Glutamatergic neuron (in vitro differentiated cells): Measurements from ENCODE around the gene PLCL2. TPM values are rescaled to one million over a fixed set of nuclear protein-coding genes. Genes with fewer than 3 reads are reported as not detected.
A peak's percentile ranks its signal among the peaks of the same experiment; 100 is the strongest.

ENCODE experiments used
- DNase-seq: peaks from one replicate; pipeline ENCODE4 v3.0.0; 2022
- H3K27ac Mint-ChIP-seq: one replicate; pipeline ENCODE4 v1.8.0; 2020; ENCODE audit warnings: mild to moderate bottlenecking, mixed read lengths, inconsistent platforms; ENCODE audit not compliant: unreplicated experiment
- H3K27me3 Mint-ChIP-seq: one replicate; pipeline ENCODE4 v1.8.0; 2020; ENCODE audit warnings: mild to moderate bottlenecking, moderate library complexity, mixed read lengths, inconsistent platforms; ENCODE audit not compliant: unreplicated experiment
- H3K36me3 Mint-ChIP-seq: one replicate; pipeline ENCODE4 v1.8.0; 2020; ENCODE audit warnings: mild to moderate bottlenecking, mixed read lengths, inconsistent platforms; ENCODE audit not compliant: unreplicated experiment
- H3K4me1 Mint-ChIP-seq: one replicate; pipeline ENCODE4 v1.8.0; 2020; ENCODE audit warnings: mild to moderate bottlenecking, low read depth, mixed read lengths, inconsistent platforms; ENCODE audit not compliant: unreplicated experiment
- H3K4me3 Mint-ChIP-seq: one replicate; pipeline ENCODE4 v1.8.0; 2020; ENCODE audit warnings: mild to moderate bottlenecking, mixed read lengths, inconsistent platforms; ENCODE audit not compliant: unreplicated experiment
- H3K9me3 Mint-ChIP-seq: one replicate; pipeline ENCODE4 v1.8.0; 2020; ENCODE audit warnings: mild to moderate bottlenecking, moderate library complexity, mixed read lengths, inconsistent platforms; ENCODE audit not compliant: unreplicated experiment
- CTCF ChIP-seq: fragments of 200-600 bp; sonication (generic); IDR thresholded peaks from one replicate; pipeline ENCODE4 v1.5.0; 2021; ENCODE audit not compliant: partially characterized antibody, unreplicated experiment
- total RNA-seq: library from RNA; stranded (reverse); fragmentation: NEBNext Ultra II Directional; extraction: Animal tissue kit (Norgen Biotek cat#: 25700); gene quantifications from one replicate; pipeline ENCODE4 v1.2.1, GENCODE V29; 2021; ENCODE audit not compliant: unreplicated experiment

The PLCL2 gene
- total RNA-seq, 1 donor from 2014 or later: 71.1 TPM

GRCh38 chr3:16842272-16843270 lies 42.2 kb upstream of the PLCL2 start:
- Mint-ChIP-seq H3K9me3 (peaks cover 12% of the 10 kb centered on the region), H3K27ac (peak overlapping the region; percentile 97), H3K4me1 (peaks cover 53% of the 10 kb centered on the region), H3K4me3 (peak overlapping the region; percentile 41), H3K27me3 (peaks cover 6% of the 10 kb centered on the region), H3K36me3 (no peaks in the 10 kb centered on the region)
- no peak for TF ChIP-seq CTCF
- DNase-seq: peak; percentile 21

GRCh38 chr3:16844222-16844621 lies 40.5 kb upstream of the PLCL2 start:
- peaks cover 43% of the 10 kb centered on the region for H3K4me1 Mint-ChIP-seq
- H3K36me3 Mint-ChIP-seq: no peaks in the 10 kb centered on the region
- TF ChIP-seq CTCF: no peak
- DNase-seq: no peak
- H3K9me3 Mint-ChIP-seq: peaks cover 10% of the 10 kb centered on the region
- no peak overlapping the region for H3K4me3 Mint-ChIP-seq
- peaks cover 6% of the 10 kb centered on the region for H3K27me3 Mint-ChIP-seq
- no peak overlapping the region for H3K27ac Mint-ChIP-seq

GRCh38 chr3:16844791-16845190 lies 40.0 kb upstream of the PLCL2 start:
- no peak for DNase-seq
- TF ChIP-seq CTCF: no peak

GRCh38 chr3:16846373-16847080 lies 38.2 kb upstream of the PLCL2 start:
- DNase-seq: no peak
- peaks cover 32% of the 10 kb centered on the region for H3K4me1 Mint-ChIP-seq
- no peak for TF ChIP-seq CTCF
- peak overlapping the region; percentile 14 for H3K27ac Mint-ChIP-seq
- H3K27me3 Mint-ChIP-seq: peaks cover 3% of the 10 kb centered on the region
- no peak overlapping the region for H3K4me3 Mint-ChIP-seq
- H3K9me3 Mint-ChIP-seq: peaks cover 6% of the 10 kb centered on the region
- peaks cover 5% of the 10 kb centered on the region for H3K36me3 Mint-ChIP-seq

More at GRCh38 chr3:16844791-16845190, 40.0 kb upstream of the PLCL2 start:
- Mint-ChIP-seq H3K27me3 (peaks cover 3% of the 10 kb centered on the region), H3K27ac (no peak overlapping the region), H3K36me3 (no peaks in the 10 kb centered on the region), H3K9me3 (peaks cover 7% of the 10 kb centered on the region), H3K4me3 (no peak overlapping the region), H3K4me1 (peaks cover 42% of the 10 kb centered on the region)
